ENCODE results near the gene GDPD1. TPM values are rescaled to one million over a fixed set of nuclear protein-coding genes. Genes with fewer than 3 reads are reported as not detected.
"Not testable (repeated sequence)": the region's sequence is repeated elsewhere in the genome, so short reads cannot be mapped to it uniquely, and the experiment has no call there.

The GDPD1 gene
- total RNA-seq, 1 donor from 2014 or later: 10.7 TPM

DNA sequence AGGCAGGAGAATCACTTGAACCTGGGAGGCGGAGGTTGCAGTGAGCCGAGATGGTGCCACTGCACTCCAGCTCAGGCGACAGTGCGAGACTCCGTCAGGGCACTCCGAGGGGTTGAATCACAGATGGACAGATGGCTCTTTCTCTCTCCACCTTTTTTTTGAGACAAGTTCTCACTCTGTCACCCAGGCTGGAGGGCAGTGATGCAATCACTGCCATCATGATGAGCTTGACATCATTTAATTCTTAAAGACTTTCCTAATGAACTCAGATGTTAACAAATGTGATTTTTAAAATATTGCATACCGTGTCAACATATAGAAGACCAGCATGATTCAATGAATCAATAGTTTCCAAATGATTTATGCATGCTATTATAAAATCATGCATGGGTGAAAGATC is 3.5 kb downstream of the GDPD1 start:
- H3K9me3 Mint-ChIP-seq: no peaks in the 10 kb centered on the region
- no peaks in the 10 kb centered on the region for H3K27me3 Mint-ChIP-seq (ENCODE audit: low read depth)
- DNase-seq (ENCODE audit: low read depth, low spot score): no peak
- TF ChIP-seq, protein P1, sequence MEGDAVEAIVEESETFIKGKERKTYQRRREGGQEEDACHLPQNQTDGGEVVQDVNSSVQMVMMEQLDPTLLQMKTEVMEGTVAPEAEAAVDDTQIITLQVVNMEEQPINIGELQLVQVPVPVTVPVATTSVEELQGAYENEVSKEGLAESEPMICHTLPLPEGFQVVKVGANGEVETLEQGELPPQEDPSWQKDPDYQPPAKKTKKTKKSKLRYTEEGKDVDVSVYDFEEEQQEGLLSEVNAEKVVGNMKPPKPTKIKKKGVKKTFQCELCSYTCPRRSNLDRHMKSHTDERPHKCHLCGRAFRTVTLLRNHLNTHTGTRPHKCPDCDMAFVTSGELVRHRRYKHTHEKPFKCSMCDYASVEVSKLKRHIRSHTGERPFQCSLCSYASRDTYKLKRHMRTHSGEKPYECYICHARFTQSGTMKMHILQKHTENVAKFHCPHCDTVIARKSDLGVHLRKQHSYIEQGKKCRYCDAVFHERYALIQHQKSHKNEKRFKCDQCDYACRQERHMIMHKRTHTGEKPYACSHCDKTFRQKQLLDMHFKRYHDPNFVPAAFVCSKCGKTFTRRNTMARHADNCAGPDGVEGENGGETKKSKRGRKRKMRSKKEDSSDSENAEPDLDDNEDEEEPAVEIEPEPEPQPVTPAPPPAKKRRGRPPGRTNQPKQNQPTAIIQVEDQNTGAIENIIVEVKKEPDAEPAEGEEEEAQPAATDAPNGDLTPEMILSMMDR (conservative IDR thresholded peaks at IDR 0.05): no peak
- no peak overlapping the region for H3K27ac Mint-ChIP-seq (ENCODE audit: unreplicated experiment)
- H3K4me1 Mint-ChIP-seq: peaks cover 18% of the 10 kb centered on the region
- no peaks in the 10 kb centered on the region for H3K36me3 Mint-ChIP-seq (ENCODE audit: low read depth)
- H3K4me3 Mint-ChIP-seq: peak overlapping the region; percentile 54

GRCh38 chr17:59228588-59228987 is 8.3 kb downstream of the GDPD1 start:
- not testable (repeated sequence) for H3K36me3 Mint-ChIP-seq (ENCODE audit: low read depth); H3K27me3 Mint-ChIP-seq (ENCODE audit: low read depth); H3K9me3 Mint-ChIP-seq; H3K4me3 Mint-ChIP-seq; DNase-seq (ENCODE audit: low read depth, low spot score); H3K27ac Mint-ChIP-seq (ENCODE audit: unreplicated experiment); H3K4me1 Mint-ChIP-seq

DNA sequence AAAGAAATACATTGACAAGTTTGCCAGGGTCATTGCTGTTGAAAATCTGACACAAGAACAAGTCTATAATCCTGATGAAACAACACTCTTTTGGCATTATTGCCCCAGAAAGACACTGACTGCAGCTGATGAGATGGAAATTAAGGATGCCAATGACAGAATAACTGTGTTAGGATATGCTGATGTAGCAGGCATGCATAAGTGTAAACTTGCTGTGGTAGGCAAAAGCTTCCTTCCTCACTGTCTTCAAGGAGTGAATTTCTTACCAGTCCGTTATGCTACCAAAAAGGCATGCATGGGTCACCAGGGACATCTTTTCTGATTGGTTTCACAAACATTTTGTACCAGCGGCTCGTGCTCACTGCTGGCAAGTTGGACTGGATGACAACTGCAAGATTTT is 10.5 kb downstream of the GDPD1 start:
- no peak overlapping the region for H3K4me3 Mint-ChIP-seq
- no peak for DNase-seq (ENCODE audit: low read depth, low spot score)
- H3K4me1 Mint-ChIP-seq: peaks cover 5% of the 10 kb centered on the region
- no peak overlapping the region for H3K27ac Mint-ChIP-seq (ENCODE audit: unreplicated experiment)
- no peaks in the 10 kb centered on the region for H3K36me3 Mint-ChIP-seq (ENCODE audit: low read depth)
- no peaks in the 10 kb centered on the region for H3K9me3 Mint-ChIP-seq
- H3K27me3 Mint-ChIP-seq (ENCODE audit: low read depth): no peaks in the 10 kb centered on the region
- TF ChIP-seq, protein P1 (conservative IDR thresholded peaks at IDR 0.05): no peak

DNA sequence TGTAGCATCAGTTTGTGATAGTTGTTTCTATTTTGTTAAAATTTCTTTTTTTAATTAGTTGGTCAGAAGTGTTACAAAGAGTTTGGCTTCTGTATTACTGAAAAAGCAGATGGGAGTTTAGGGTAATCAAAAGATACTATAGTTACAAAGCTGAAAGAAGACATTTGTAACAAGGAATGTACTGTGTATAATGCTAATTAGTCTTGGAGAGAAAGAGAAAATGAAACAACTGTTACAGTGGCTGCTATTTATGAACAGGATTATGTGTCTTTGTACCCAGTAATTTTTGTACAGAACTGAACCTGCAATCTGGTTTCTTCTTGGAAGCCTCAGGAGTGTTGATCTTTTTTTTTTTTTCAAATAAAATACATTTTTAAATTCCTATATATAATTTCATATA is 14.3 kb downstream of the GDPD1 start:
- Mint-ChIP-seq H3K9me3 (no peaks in the 10 kb centered on the region), H3K27me3 (ENCODE audit: low read depth) (no peaks in the 10 kb centered on the region), H3K27ac (ENCODE audit: unreplicated experiment) (no peak overlapping the region), H3K36me3 (ENCODE audit: low read depth) (no peaks in the 10 kb centered on the region), H3K4me3 (no peak overlapping the region), H3K4me1 (peaks cover 5% of the 10 kb centered on the region)
- TF ChIP-seq, protein P1 (conservative IDR thresholded peaks at IDR 0.05): no peak
- no peak for DNase-seq (ENCODE audit: low read depth, low spot score)

DNA sequence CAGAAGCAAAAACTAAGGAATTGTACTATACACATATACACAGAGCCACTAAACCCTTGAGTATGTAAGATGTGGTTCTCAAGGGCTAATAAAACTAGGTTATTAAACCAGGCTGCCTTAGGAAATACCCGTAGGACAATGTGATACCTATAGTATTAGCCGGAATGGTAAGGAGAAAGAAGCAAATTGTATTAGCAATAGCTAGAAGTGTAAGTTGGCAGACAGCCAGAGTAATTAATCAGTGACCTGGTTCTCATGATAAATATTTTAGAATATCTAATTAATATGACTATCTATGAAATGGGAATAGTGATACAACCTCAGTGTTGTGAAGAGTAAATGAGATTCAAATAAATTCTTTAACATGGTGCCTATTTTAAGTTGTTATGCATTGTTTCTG is 18.6 kb downstream of the GDPD1 start:
- Mint-ChIP-seq H3K36me3 (ENCODE audit: low read depth) (no peaks in the 10 kb centered on the region), H3K27ac (ENCODE audit: unreplicated experiment) (no peak overlapping the region), H3K4me1 (peaks cover 5% of the 10 kb centered on the region), H3K4me3 (no peak overlapping the region), H3K9me3 (no peaks in the 10 kb centered on the region), H3K27me3 (ENCODE audit: low read depth) (no peaks in the 10 kb centered on the region)
- DNase-seq (ENCODE audit: low read depth, low spot score): no peak
- TF ChIP-seq, protein P1 (conservative IDR thresholded peaks at IDR 0.05): no peak

GRCh38 chr17:59244081-59244480 is 23.8 kb downstream of the GDPD1 start:
- Mint-ChIP-seq H3K9me3 (no peaks in the 10 kb centered on the region), H3K27me3 (ENCODE audit: low read depth) (no peaks in the 10 kb centered on the region), H3K4me1 (no peaks in the 10 kb centered on the region), H3K36me3 (ENCODE audit: low read depth) (peaks cover 4% of the 10 kb centered on the region), H3K27ac (ENCODE audit: unreplicated experiment) (no peak overlapping the region), H3K4me3 (no peak overlapping the region)
- no peak for DNase-seq (ENCODE audit: low read depth, low spot score)
- TF ChIP-seq, protein P1 (conservative IDR thresholded peaks at IDR 0.05): no peak

All from neural crest cell (in vitro differentiated cells).